ENCODE results near the gene MGMT.

MGMT gene

DNA sequence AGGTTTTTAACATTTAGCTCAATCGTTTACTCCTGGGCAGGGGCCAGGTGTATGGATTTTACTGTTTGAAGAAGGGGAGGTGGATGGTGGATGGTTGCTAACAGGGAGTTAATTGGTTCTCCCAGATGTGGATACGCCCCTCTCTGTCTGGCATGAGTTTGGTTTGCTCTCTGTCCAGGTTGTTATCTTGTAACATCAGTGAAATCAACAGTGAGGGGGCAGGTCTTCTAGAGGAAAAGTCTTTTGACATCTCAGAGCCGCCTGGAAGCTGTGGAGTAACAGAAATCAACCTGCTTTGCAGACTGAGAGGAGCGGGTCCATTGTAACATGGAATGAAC is 243.4 kb downstream of the MGMT start:
- TF ChIP-seq GABPA (IDR thresholded peaks at IDR 0.05; ENCODE audit: low read depth) (no peak), SPI1 (IDR thresholded peaks at IDR 0.05; ENCODE audit: borderline replicate concordance, low read depth) (no peak), REST (IDR thresholded peaks at IDR 0.05; ENCODE audit: insufficient replicate concordance, low read depth) (no peak), POLR2AphosphoS5 (IDR thresholded peaks at IDR 0.05; ENCODE audit: low read depth) (no peak)
- TF ChIP-seq, protein P1, sequence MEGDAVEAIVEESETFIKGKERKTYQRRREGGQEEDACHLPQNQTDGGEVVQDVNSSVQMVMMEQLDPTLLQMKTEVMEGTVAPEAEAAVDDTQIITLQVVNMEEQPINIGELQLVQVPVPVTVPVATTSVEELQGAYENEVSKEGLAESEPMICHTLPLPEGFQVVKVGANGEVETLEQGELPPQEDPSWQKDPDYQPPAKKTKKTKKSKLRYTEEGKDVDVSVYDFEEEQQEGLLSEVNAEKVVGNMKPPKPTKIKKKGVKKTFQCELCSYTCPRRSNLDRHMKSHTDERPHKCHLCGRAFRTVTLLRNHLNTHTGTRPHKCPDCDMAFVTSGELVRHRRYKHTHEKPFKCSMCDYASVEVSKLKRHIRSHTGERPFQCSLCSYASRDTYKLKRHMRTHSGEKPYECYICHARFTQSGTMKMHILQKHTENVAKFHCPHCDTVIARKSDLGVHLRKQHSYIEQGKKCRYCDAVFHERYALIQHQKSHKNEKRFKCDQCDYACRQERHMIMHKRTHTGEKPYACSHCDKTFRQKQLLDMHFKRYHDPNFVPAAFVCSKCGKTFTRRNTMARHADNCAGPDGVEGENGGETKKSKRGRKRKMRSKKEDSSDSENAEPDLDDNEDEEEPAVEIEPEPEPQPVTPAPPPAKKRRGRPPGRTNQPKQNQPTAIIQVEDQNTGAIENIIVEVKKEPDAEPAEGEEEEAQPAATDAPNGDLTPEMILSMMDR (IDR thresholded peaks at IDR 0.05; ENCODE audit: insufficient read depth, low read length): no peak
- no peak overlapping the region for H3K4me3 ChIP-seq (replicated peaks; ENCODE audit: insufficient read depth, low read length)
- DNase-seq (ENCODE audit: low read depth in 1 of 2, low spot score in 1 of 2): no peak
- H3K27ac ChIP-seq (replicated peaks): no peak overlapping the region
- no peaks in the 10 kb centered on the region for H3K27me3 ChIP-seq (ENCODE audit: insufficient read depth, poor library complexity, severe bottlenecking)

GRCh38 chr10:129711291-129711690 is 244.2 kb downstream of the MGMT start:
- no peak for TF ChIP-seq GABPA (IDR thresholded peaks at IDR 0.05; ENCODE audit: low read depth)
- TF ChIP-seq POLR2AphosphoS5 (IDR thresholded peaks at IDR 0.05; ENCODE audit: low read depth): no peak
- no peak for TF ChIP-seq SPI1 (IDR thresholded peaks at IDR 0.05; ENCODE audit: borderline replicate concordance, low read depth)
- TF ChIP-seq, protein P1 (IDR thresholded peaks at IDR 0.05; ENCODE audit: insufficient read depth, low read length): no peak
- no peak for TF ChIP-seq REST (IDR thresholded peaks at IDR 0.05; ENCODE audit: insufficient replicate concordance, low read depth)
- H3K27ac ChIP-seq (replicated peaks): no peak overlapping the region
- DNase-seq (ENCODE audit: low read depth in 1 of 2, low spot score in 1 of 2): no peak
- no peak overlapping the region for H3K4me3 ChIP-seq (replicated peaks; ENCODE audit: insufficient read depth, low read length)
- no peaks in the 10 kb centered on the region for H3K27me3 ChIP-seq (ENCODE audit: insufficient read depth, poor library complexity, severe bottlenecking)

DNA sequence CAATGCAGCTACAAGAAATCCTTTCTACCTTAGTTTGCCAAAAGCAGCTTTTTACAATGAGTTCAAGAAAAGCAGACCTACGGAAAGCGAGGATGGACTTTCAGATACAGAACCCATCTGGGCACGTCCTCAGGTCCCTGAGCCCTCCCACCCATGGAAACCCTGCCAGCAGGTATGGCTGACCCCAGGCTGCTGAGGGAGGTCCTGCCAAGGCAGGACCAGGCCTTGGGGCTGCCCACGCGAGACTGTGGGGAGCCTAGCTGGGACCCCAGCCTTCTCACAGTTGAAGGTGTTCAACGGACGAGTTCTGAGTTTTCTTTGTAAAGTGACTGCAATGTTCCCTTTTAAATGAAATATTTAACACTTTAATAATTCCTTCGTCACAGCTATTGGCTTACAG is 245.0 kb downstream of the MGMT start:
- DNase-seq (ENCODE audit: low read depth in 1 of 2, low spot score in 1 of 2): no peak
- H3K4me3 ChIP-seq (replicated peaks; ENCODE audit: insufficient read depth, low read length): no peak overlapping the region
- TF ChIP-seq, protein P1 (IDR thresholded peaks at IDR 0.05; ENCODE audit: insufficient read depth, low read length): no peak
- TF ChIP-seq REST (IDR thresholded peaks at IDR 0.05; ENCODE audit: insufficient replicate concordance, low read depth): no peak
- TF ChIP-seq SPI1 (IDR thresholded peaks at IDR 0.05; ENCODE audit: borderline replicate concordance, low read depth): no peak
- no peak for TF ChIP-seq GABPA (IDR thresholded peaks at IDR 0.05; ENCODE audit: low read depth)
- TF ChIP-seq POLR2AphosphoS5 (IDR thresholded peaks at IDR 0.05; ENCODE audit: low read depth): no peak
- H3K27me3 ChIP-seq (ENCODE audit: insufficient read depth, poor library complexity, severe bottlenecking): no peaks in the 10 kb centered on the region
- H3K27ac ChIP-seq (replicated peaks): no peak overlapping the region
